Mesodermal cell (in vitro differentiated cells): Measurements from ENCODE around the gene ESD.
A peak's percentile ranks its signal among the peaks of the same experiment; 100 is the strongest.
"Not testable (repeated sequence)": the region's sequence is repeated elsewhere in the genome, so short reads cannot be mapped to it uniquely, and the experiment has no call there.

ENCODE experiments used
- H3K27ac ChIP-seq: 2 replicates; pipeline ENCODE4 v1.7.0; 2013; ENCODE audit warnings: mild to moderate bottlenecking, low read depth, low read length, moderate library complexity; ENCODE audit not compliant: severe bottlenecking
- H3K36me3 ChIP-seq: 2 replicates; pipeline ENCODE4 v1.7.1; 2013; ENCODE audit warnings: mild to moderate bottlenecking, low read length, moderate library complexity; ENCODE audit not compliant: control insufficient read depth, insufficient read depth
- H3K4me1 ChIP-seq: one replicate; pipeline ENCODE4 v1.7.1; 2013; ENCODE audit warnings: mild to moderate bottlenecking, low read length; ENCODE audit not compliant: insufficient read depth, control insufficient read depth, poor library complexity, severe bottlenecking
- H3K4me3 ChIP-seq: 2 replicates; pipeline ENCODE4 v1.7.0; 2013; ENCODE audit warnings: low read length, control low read depth, mild to moderate bottlenecking; ENCODE audit not compliant: insufficient read depth, poor library complexity, severe bottlenecking; ENCODE audit errors: extremely low read depth
- H3K9me3 ChIP-seq: 2 replicates; pipeline ENCODE4 v1.7.1; 2013; ENCODE audit warnings: mild to moderate bottlenecking, low read length, moderate library complexity; ENCODE audit not compliant: control insufficient read depth
- WGBS, 2 experiments: methylation state at CpG; one replicate each; pipeline ENCODE4 v1.1.5; 2013; ENCODE audit warnings: missing lambda C conversion rate in 2 of 2; ENCODE audit not compliant: insufficient coverage in 2 of 2; 5-methylcytosine and 5-hydroxymethylcytosine counted together

ESD gene

GRCh38 chr13:46817095-46817494 is 20.1 kb upstream of the ESD start:
- H3K4me3 ChIP-seq = no peak overlapping the region
- H3K36me3 ChIP-seq = no peaks in the 10 kb centered on the region
- 73% methylated on average over 1 of the region's 1 CpG; no CpG with 5 or more reads in 1 of the 2 experiments for WGBS, 2 experiments
- no peaks in the 10 kb centered on the region for H3K4me1 ChIP-seq
- H3K27ac ChIP-seq = no peak overlapping the region
- H3K9me3 ChIP-seq = peaks cover 4% of the 10 kb centered on the region

DNA sequence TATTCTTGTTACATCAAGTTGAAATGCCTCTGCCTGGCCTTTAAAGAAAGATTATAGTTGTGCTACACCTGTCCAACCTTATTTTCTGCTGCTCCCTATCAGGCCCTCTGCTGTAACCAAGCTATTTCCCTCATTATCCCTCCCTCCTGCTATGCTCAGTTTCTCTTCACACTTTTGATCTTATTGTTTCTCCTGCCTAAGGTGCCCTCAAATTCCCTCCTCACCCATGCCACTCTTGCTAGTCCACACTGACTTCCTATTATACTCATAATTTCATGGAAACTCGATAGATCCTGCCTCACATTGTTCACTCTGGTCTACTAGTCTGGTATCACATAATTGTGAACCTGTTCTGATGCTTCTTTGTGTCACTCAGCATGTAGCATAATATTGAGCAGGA is 19.4 kb upstream of the ESD start:
- no peaks in the 10 kb centered on the region for H3K36me3 ChIP-seq
- no peaks in the 10 kb centered on the region for H3K4me1 ChIP-seq
- H3K27ac ChIP-seq = no peak overlapping the region
- no peak overlapping the region for H3K4me3 ChIP-seq
- peaks cover 5% of the 10 kb centered on the region for H3K9me3 ChIP-seq
- WGBS, 2 experiments = 91% methylated on average over 1 of the region's 1 CpG; no CpG with 5 or more reads in 1 of the 2 experiments

DNA sequence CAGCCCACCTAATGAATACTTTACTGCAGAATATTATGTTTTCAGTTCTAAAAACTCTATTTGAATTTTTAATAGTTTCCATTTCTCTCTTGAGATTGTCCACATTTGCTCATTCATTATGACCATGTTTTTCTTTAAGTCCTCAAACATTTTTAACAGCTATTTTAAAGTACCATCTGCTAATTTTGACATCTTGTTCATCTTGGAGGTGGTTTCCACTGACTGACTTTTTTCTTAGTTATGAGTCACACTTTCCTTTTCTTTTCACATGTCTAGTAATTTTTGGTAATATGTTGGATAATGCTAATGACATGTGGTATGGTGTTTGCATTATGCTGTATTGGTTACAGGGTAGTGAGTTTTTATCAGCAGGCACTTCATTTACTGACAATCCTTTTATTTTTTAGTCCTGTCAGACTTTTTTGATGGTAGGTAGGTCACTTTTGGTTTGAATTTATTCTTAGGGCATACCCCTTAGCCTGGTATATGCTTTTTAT is 15.4 kb upstream of the ESD start:
- Histone ChIP-seq H3K4me3 (no peak overlapping the region), H3K27ac (no peak overlapping the region), H3K36me3 (no peaks in the 10 kb centered on the region), H3K4me1 (no peaks in the 10 kb centered on the region), H3K9me3 (peaks cover 5% of the 10 kb centered on the region)

DNA sequence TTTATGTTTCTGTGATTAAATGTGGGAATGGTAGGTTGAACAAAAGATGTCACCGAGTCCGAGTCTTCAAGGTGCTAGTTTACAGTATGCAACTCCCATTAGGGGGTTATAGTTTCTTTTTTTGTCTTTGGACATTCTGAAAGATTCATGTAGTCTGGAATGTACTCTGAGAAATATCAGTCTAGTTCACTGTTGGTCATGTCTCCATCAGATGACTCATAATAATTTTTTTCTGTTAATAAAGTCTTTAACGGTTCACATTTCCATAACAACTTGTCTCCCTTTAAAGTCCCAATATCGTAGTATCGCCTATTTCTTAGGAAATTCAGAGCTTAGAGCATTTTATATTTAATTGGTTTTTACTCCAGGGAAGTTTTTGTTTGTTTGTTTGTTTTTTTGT is 13.5 kb upstream of the ESD start:
- Histone ChIP-seq H3K27ac (no peak overlapping the region), H3K36me3 (no peaks in the 10 kb centered on the region), H3K4me1 (no peaks in the 10 kb centered on the region), H3K4me3 (no peak overlapping the region), H3K9me3 (peaks cover 5% of the 10 kb centered on the region)
- WGBS, 2 experiments = 100% methylated on average over 2 of the region's 5 CpGs; no CpG with 5 or more reads in 1 of the 2 experiments

DNA sequence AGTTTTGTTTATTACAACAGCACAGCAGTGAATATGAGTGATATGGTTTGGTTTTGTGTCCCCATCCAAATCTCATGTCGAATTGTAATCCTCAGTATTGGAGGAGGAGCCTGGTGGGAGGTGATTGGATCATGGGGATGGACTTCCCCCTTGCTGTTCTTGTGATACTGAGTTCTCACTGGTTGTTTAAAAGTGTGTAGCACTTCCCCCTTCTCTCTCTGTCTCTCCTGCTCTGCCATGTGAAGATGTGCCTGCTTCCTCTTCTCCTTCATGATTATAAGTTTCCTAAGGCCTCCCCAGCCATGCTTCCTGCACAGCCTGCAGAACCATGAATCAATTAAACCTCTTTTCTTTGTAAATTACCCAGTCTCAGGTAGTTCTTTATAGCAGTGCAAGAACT is 8.0 kb upstream of the ESD start:
- H3K4me1 ChIP-seq, H3K27ac ChIP-seq, H3K4me3 ChIP-seq, H3K36me3 ChIP-seq, H3K9me3 ChIP-seq: not testable (repeated sequence)
- WGBS, 2 experiments = no CpG with 5 or more reads among the region's 1 CpG

- no peak overlapping the region for H3K27ac ChIP-seq
Measured at GRCh38 chr13:46804391-46804815, 7.4 kb upstream of the ESD start.

GRCh38 chr13:46803586-46803985 is 6.6 kb upstream of the ESD start:
- Histone ChIP-seq H3K9me3 (no peaks in the 10 kb centered on the region), H3K4me3 (no peak overlapping the region), H3K36me3 (no peaks in the 10 kb centered on the region), H3K27ac (no peak overlapping the region), H3K4me1 (peaks cover 8% of the 10 kb centered on the region)
- WGBS, 2 experiments = 92 to 100% methylated on average over 4 of the region's 5 CpGs

More at GRCh38 chr13:46804391-46804815, 7.4 kb upstream of the ESD start:
- Histone ChIP-seq H3K4me3 (no peak overlapping the region), H3K36me3 (no peaks in the 10 kb centered on the region), H3K4me1 (peaks cover 8% of the 10 kb centered on the region), H3K9me3 (no peaks in the 10 kb centered on the region)
- WGBS, 2 experiments = 100% methylated on average over 1 of the region's 3 CpGs; no CpG with 5 or more reads in 1 of the 2 experiments

- H3K4me3 ChIP-seq = no peak overlapping the region
- H3K27ac ChIP-seq = no peak overlapping the region
- no peaks in the 10 kb centered on the region for H3K36me3 ChIP-seq
- 100% methylated on average over 1 of the region's 1 CpG; no CpG with 5 or more reads in 1 of the 2 experiments for WGBS, 2 experiments
- peaks cover 8% of the 10 kb centered on the region for H3K4me1 ChIP-seq
- no peaks in the 10 kb centered on the region for H3K9me3 ChIP-seq
Measured at GRCh38 chr13:46801858-46802257, 4.9 kb upstream of the ESD start.

DNA sequence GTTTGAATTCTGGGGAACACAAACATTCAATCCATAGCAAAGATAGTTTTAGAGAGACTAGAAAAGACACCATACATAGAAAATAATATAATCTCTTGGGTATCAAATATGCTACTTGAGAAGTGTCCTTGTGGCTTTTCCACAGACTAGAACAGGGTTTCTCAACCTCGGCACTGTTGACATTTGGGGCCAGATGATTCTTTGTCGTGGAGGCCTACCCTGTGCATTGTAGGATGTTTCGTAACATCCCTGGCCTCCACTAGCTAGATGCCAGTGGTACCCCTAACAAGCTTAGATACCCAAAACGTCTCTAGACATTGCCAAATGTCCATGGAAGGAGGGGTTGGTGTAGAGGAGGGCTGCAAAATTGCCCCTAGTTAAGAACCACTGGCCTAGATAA is 2.2 kb upstream of the ESD start:
- Histone ChIP-seq H3K27ac (no peak overlapping the region), H3K4me1 (peaks cover 10% of the 10 kb centered on the region), H3K36me3 (peaks cover 6% of the 10 kb centered on the region), H3K9me3 (no peaks in the 10 kb centered on the region), H3K4me3 (no peak overlapping the region)
- WGBS, 2 experiments = 83 to 100% methylated on average over 2 of the region's 4 CpGs

- peak overlapping the region; percentile 71 for H3K4me3 ChIP-seq
- H3K9me3 ChIP-seq = no peaks in the 10 kb centered on the region
- peaks cover 13% of the 10 kb centered on the region for H3K36me3 ChIP-seq
- WGBS, 2 experiments = 79 to 88% methylated on average over 9 of the region's 9 CpGs
- H3K27ac ChIP-seq = no peak overlapping the region
- peaks cover 4% of the 10 kb centered on the region for H3K4me1 ChIP-seq
Measured at GRCh38 chr13:46797501-46798237, 708 bp upstream of the ESD start.

DNA sequence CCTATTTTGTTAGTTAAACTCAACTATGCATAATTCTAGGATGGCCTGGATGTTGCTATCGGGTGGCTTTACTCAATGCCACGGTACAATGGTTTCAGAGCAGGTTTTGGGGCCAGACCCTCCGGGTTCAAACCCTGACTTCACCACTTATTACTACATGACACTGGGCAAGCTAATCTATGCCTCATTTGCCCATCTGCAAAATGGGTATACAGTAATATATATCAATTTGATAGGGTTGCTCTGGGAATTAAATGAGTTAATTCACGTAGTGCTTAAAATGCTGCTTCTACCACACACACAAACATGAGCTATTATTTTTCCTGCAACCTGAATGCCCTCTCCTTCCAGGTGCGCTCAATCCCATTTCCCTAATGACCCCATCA is 839 bp downstream of the ESD start:
- peaks cover 13% of the 10 kb centered on the region for H3K36me3 ChIP-seq
- peak overlapping the region; percentile 71 for H3K4me3 ChIP-seq
- WGBS, 2 experiments = 78 to 84% methylated on average over 3 to 5 of the region's 5 CpGs
- no peaks in the 10 kb centered on the region for H3K9me3 ChIP-seq
- H3K27ac ChIP-seq = peak overlapping the region; percentile 78
- H3K4me1 ChIP-seq = peaks cover 4% of the 10 kb centered on the region
